GM12865 (cell line): Measurements from ENCODE around the gene CADPS2.

Experiments used
- DNase-seq: peaks from one replicate; pipeline ENCODE4 v3.0.0; 2010; ENCODE audit warnings: low read depth
- H3K4me3 ChIP-seq: 2 replicates; pipeline ENCODE4 v1.5.1; 2011; ENCODE audit warnings: mild to moderate bottlenecking, low read depth, low read length, control low read depth
- CTCF ChIP-seq: IDR thresholded peaks from 2 replicates; pipeline ENCODE4 v1.5.1; 2011; ENCODE audit warnings: low read length, control low read depth, low read depth, inconsistent platforms; ENCODE audit not compliant: insufficient read depth; ENCODE audit errors: missing control alignments

Gene CADPS2

DNA sequence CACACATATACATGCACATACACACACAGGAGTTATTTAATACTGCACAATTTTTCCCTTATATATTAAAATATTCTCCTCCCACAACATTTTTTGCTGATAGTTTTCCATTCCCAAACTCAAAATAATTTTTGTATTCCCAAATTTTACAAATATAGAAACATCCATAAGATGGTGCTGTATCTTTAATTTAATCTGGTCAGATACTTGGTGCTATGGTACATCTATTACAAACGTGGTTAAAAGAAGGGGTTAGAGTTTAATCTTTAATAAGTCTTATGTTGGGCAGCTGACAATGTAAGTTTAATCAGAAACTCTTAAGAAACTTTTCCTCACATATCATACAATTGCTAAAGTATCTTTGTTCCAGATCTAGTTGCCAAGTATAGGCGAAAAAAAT lies 10.2 kb upstream of the CADPS2 start:
- no peak for DNase-seq
- H3K4me3 ChIP-seq: no peak overlapping the region
- no peak for TF ChIP-seq CTCF

GRCh38 chr7:122893486-122893885 lies 7.2 kb upstream of the CADPS2 start:
- no peak for TF ChIP-seq CTCF

GRCh38 chr7:122889116-122889515 lies 2.9 kb upstream of the CADPS2 start:
- no peak for TF ChIP-seq CTCF

More at GRCh38 chr7:122893486-122893885, 7.2 kb upstream of the CADPS2 start:
- no peak for DNase-seq
- no peak overlapping the region for H3K4me3 ChIP-seq

GRCh38 chr7:122887848-122888247 lies 1.6 kb upstream of the CADPS2 start:
- no peak overlapping the region for H3K4me3 ChIP-seq
- no peak for DNase-seq
- no peak for TF ChIP-seq CTCF

More at GRCh38 chr7:122889116-122889515, 2.9 kb upstream of the CADPS2 start:
- no peak for DNase-seq
- no peak overlapping the region for H3K4me3 ChIP-seq

- peak overlapping the region; percentile 77 for H3K4me3 ChIP-seq
- TF ChIP-seq CTCF: no peak
- peak; percentile 57 for DNase-seq
Observed at GRCh38 chr7:122887198-122887597, 938 bp upstream of the CADPS2 start.

DNA sequence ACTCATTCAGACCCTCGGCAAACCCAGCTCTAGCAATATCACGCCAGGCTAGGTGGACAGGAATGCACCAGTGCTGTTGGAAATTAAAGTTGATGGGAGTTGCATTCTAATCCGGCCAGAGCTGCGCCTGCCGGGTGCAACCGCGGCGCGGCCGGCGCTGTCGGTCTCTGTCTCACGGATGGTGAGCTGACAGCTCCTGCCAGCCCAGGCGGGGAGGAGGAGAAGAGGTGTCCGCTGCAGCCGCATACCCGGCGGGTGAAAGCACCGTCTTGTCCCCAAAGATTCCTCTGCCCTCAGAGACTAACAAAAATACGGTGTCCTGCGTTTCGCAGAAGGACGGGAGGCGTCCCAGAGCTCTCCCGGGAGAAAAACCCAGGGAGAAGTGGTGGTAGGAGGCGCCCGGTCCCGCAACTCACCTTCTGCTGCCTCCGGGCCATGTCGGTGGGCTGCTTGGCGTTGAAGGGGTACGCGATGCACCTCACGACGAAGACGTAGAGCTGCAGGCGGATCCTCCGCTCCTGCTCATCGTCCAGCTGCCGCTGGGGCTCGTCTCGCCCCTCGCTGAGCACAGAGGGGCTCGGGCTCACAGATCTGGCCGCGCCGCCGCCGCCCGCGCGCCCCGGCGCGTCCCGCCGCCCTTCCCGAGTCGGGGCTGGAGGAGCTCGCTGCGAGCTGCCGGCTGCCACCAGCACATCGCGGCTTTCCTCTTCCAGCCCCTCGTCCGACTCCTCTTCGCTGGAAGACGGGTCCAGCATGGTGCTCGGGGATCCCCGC lies 490 bp downstream of the CADPS2 start:
- TF ChIP-seq CTCF: no peak
- peak; percentile 28 for DNase-seq
- peak overlapping the region; percentile 77 for H3K4me3 ChIP-seq

DNA sequence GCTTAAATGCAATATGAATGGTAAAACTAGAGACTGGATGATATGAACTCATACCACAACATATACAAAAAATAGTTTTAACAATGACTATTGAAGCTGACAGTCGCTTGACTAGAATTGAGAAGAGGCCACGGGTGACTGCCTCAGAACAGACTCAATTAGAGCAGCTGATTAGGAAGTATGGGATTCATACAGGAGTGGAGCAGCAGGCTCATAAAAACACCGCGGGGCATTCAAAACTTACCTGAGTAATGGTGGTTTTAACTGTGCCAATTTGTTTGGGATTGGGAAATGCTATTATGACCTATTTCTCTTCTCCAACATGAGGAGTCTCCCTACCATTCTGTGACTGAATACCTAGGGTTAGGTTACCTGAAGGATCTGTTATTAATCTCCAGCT lies 2.1 kb downstream of the CADPS2 start:
- TF ChIP-seq CTCF: no peak
- no peak for DNase-seq
- no peak overlapping the region for H3K4me3 ChIP-seq
